Effector memory CD4-positive, alpha-beta T cell (primary cell): ENCODE measurements around the gene PTGES3.
"Not testable (repeated sequence)": the region's sequence is repeated elsewhere in the genome, so short reads cannot be mapped to it uniquely, and the experiment has no call there.

Source experiments
- DNase-seq, 3 donors: peaks; one replicate each; pipeline ENCODE4 v3.0.0-alpha.2; 2020
- H3K27ac ChIP-seq: 2 replicates; pipeline ENCODE4 v1.7.0; 2013; ENCODE audit warnings: mild to moderate bottlenecking, low read length, moderate library complexity; ENCODE audit not compliant: insufficient read depth, poor library complexity, severe bottlenecking
- H3K27me3 ChIP-seq: replicated peaks from 2 replicates; pipeline ENCODE4 v1.7.0; 2013; ENCODE audit warnings: mild to moderate bottlenecking, low read length; ENCODE audit not compliant: insufficient read depth, control insufficient read depth, poor library complexity, severe bottlenecking
- H3K36me3 ChIP-seq: 2 replicates; pipeline ENCODE4 v1.7.0; 2013; ENCODE audit warnings: mild to moderate bottlenecking, low read length, moderate library complexity; ENCODE audit not compliant: control insufficient read depth, insufficient read depth
- H3K4me1 ChIP-seq: 2 replicates; pipeline ENCODE4 v1.7.0; 2013; ENCODE audit warnings: low read length, mild to moderate bottlenecking; ENCODE audit not compliant: control insufficient read depth, insufficient read depth, poor library complexity, severe bottlenecking
- H3K4me3 ChIP-seq: 2 replicates; pipeline ENCODE4 v1.7.0; 2013; ENCODE audit warnings: low read length, low read depth, mild to moderate bottlenecking; ENCODE audit not compliant: insufficient read depth, poor library complexity, severe bottlenecking
- H3K9me3 ChIP-seq: 2 replicates; pipeline ENCODE4 v1.7.0; 2013; ENCODE audit warnings: mild to moderate bottlenecking, low read length, moderate library complexity; ENCODE audit not compliant: control insufficient read depth
- total RNA-seq, 3 donors: gene quantifications; one replicate each; lab custom pipeline; 2026; lab: John Stamatoyannopoulos, UW

PTGES3 gene
- 151 to 192 (median 168) reads per million in 3 donors for total RNA-seq

GRCh38 chr12:56688129-56688845 is at the start of gene PTGES3:
TSS of gene PTGES3 (minus strand) at chr12:56688284. CDS start at chr12:56687999, 285 bp downstream.
- H3K27ac ChIP-seq, result peak within 1 kb of the TSS; percentile 99
- no peaks in the 10 kb centered on the region for H3K9me3 ChIP-seq
- DNase-seq, result peak; percentile 95 to 96 (median 95)
- peak within 1 kb of the TSS; percentile 89 for H3K4me3 ChIP-seq
- peaks cover 21% of the 10 kb centered on the region for H3K4me1 ChIP-seq
- H3K36me3 ChIP-seq, result no peaks in the 10 kb centered on the region
- H3K27me3 ChIP-seq, result no peaks in the 10 kb centered on the region

- peaks cover 13% of the 10 kb centered on the region for H3K4me1 ChIP-seq
- no peak overlapping the region for H3K4me3 ChIP-seq
- H3K27me3 ChIP-seq, result no peaks in the 10 kb centered on the region
- no peaks in the 10 kb centered on the region for H3K9me3 ChIP-seq
- H3K36me3 ChIP-seq, result peaks cover 13% of the 10 kb centered on the region
- H3K27ac ChIP-seq, result no peak overlapping the region
- DNase-seq, result no peak
These were observed 40.2 kb upstream of the PTGES3 start for GRCh38 chr12:56728139-56728861.

DNA sequence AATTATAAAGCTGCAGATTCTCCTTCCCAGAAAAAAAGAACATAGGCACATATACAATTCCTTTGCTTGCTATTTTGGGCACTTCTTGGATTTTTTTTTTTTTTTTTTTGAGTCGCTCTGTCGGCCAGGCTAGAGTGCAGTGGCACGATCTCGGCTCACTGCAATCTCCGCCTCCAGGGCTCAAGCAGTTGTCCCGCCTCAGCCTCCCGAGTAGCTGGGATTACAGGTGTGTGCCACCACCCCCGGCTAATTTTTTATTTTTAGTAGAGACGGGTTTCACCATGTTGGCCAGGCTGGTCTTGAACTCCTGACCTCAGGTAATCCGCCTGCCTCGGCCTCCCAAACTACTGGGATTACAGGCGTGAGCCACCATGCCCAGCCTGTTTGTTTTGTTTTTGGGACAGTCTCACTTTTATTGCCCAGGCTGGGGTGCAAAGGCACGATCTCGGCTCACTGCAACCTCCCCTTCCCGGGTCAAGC is 38.2 kb upstream of the PTGES3 start:
- Histone ChIP-seq H3K4me1 (peaks cover 31% of the 10 kb centered on the region), H3K27ac (peak overlapping the region; percentile 79), H3K36me3 (peaks cover 12% of the 10 kb centered on the region)
- H3K27me3 ChIP-seq, H3K9me3 ChIP-seq, DNase-seq, H3K4me3 ChIP-seq: not testable (repeated sequence)

DNA sequence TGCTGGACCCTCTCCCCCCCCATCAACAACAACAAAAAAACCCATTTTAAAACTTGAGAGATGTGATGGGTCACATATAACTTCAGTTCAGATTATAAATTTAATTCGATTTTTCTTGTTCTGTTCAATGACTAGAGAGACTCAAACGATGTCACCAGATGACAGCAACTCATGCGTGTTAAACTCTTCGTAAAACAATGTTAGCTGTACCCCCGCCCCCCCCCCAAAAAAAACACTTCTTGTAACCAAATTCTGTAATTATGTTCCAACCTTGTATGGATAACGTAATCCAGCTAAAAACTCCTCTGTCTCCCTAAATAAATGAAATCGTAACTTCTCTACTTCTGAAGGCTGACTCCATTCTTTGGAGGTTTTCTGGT is 37.6 kb upstream of the PTGES3 start:
- Histone ChIP-seq H3K27ac (peak overlapping the region; percentile 79), H3K4me3 (peak overlapping the region; percentile 93), H3K27me3 (no peaks in the 10 kb centered on the region), H3K4me1 (peaks cover 36% of the 10 kb centered on the region), H3K36me3 (peaks cover 12% of the 10 kb centered on the region), H3K9me3 (no peaks in the 10 kb centered on the region)
- DNase-seq, result no peak

DNA sequence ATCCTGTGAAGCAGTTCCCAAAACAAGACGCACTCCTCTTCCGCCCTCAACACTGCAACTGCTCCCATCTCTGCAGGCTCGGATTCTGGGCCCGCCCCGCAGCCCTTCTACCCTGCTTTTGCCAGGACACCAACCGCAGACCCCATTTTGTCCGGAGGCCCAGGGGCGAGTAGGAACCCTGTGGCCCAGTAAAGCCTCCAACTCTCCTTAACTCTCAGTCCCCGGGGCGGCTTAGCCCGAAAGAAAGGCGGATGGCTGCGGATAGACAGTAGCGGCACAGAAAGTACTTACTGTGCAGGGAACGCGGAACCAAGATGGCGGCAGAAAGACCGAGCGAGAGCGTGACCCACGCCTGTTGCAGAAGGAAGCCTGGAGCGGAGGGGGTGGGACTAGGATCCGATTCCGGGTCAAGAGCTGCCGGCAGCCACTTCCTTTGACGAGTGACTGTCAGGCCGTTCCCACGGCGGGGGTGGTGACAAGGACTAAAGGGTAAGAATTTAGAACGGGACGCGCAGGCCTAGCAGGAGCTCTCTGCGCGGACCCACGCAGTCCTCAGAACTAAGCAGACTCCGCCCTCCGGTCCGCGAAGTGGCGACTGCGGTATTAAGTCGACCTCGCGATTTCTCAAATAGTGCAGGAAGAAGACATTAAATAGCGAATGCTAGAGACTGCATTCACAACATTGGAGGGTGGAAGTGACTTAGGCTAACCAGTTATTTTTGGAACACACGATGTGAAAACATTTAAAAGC is 37.1 kb upstream of the PTGES3 start, which contains the start of gene NACA:
Gene NACA, minus strand, starts transcription at position 328 of the 751 bp plus-strand sequence. CDS start 778 bp downstream, outside the sequence.
- H3K36me3 ChIP-seq, result peaks cover 18% of the 10 kb centered on the region
- H3K4me1 ChIP-seq, result peaks cover 42% of the 10 kb centered on the region
- H3K9me3 ChIP-seq, result no peaks in the 10 kb centered on the region
- peak within 1 kb of the TSS; percentile 79 for H3K27ac ChIP-seq
- no peaks in the 10 kb centered on the region for H3K27me3 ChIP-seq
- DNase-seq, result peak; percentile 94 to 98 (median 97)
- peak within 1 kb of the TSS; percentile 93 for H3K4me3 ChIP-seq

DNA sequence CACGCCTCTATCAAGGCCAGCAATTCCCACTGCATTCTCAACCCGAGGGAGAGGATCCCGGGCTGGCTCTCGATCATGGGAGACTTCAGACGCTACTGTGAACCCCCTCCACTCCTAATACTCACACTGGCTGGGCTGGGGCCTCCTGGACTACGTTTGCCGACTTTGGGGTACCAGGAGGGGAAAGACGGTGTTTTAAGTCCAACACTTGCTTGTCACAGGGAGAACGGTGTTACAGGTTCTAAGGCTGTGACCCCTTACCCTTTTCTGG is 36.6 kb upstream of the PTGES3 start:
- Histone ChIP-seq H3K9me3 (no peaks in the 10 kb centered on the region), H3K4me3 (peak overlapping the region; percentile 93), H3K27me3 (no peaks in the 10 kb centered on the region), H3K27ac (peak overlapping the region; percentile 79), H3K36me3 (peaks cover 23% of the 10 kb centered on the region), H3K4me1 (peaks cover 44% of the 10 kb centered on the region)
- DNase-seq, result no peak

DNA sequence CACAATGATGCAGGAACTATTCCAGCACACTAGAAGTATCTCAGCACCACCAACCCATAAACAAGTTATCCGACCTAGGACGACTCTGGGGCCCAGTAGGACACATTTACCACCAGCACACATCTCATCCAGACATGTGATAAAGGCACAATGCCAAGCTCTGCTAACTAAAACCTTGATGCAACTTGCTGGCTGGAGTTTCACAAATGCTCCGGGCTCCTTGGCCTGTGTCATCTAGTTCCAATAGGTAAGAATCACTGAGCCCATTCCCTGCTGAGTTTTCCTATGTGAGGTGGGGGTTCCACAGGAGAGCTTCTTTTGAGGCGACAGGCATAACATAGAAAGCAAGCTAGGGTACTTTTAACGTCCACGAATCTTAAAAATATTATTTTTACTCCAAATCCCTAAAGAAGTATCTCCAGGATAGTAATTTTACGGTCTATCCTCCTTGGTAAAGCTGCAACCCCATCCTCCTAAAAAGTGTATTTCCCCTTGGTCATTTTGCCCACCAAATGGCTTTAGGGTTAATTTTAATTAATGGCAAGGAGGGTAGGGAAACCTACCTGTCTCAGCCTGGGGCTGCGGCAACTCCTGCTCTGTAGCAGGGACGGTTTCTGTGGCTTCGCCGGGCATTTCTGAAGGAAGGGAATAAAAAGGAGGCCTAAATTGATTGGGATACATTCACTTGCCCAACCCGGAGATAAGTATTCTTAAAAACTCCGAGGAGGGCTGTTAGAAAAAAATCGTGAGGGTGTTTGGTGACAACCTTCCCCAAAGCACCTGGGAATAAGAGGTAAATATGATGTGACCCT is 36.0 kb upstream of the PTGES3 start:
- H3K9me3 ChIP-seq, result no peaks in the 10 kb centered on the region
- DNase-seq, result no peak
- peak overlapping the region; percentile 79 for H3K27ac ChIP-seq
- H3K4me3 ChIP-seq, result peak overlapping the region; percentile 93
- peaks cover 28% of the 10 kb centered on the region for H3K36me3 ChIP-seq
- peaks cover 45% of the 10 kb centered on the region for H3K4me1 ChIP-seq
- no peaks in the 10 kb centered on the region for H3K27me3 ChIP-seq

- DNase-seq, result no peak
These were observed 35.3 kb upstream of the PTGES3 start for GRCh38 chr12:56723352-56723751.

GRCh38 chr12:56722832-56723231 is 34.7 kb upstream of the PTGES3 start:
- H3K9me3 ChIP-seq, result no peaks in the 10 kb centered on the region
- no peak for DNase-seq
- H3K4me3 ChIP-seq, result peak overlapping the region; percentile 93
- peaks cover 47% of the 10 kb centered on the region for H3K4me1 ChIP-seq
- H3K27me3 ChIP-seq, result no peaks in the 10 kb centered on the region
- peaks cover 31% of the 10 kb centered on the region for H3K36me3 ChIP-seq
- H3K27ac ChIP-seq, result peak overlapping the region; percentile 79

More at GRCh38 chr12:56723352-56723751, 35.3 kb upstream of the PTGES3 start:
- Histone ChIP-seq H3K27ac (peak overlapping the region; percentile 79), H3K4me1 (peaks cover 47% of the 10 kb centered on the region), H3K4me3 (peak overlapping the region; percentile 93), H3K27me3 (no peaks in the 10 kb centered on the region), H3K9me3 (no peaks in the 10 kb centered on the region), H3K36me3 (peaks cover 31% of the 10 kb centered on the region)
